HTR-8/SVneo (cell line): ENCODE results near the gene PTPRK.
"Not testable (repeated sequence)": the region's sequence is repeated elsewhere in the genome, so short reads cannot be mapped to it uniquely, and the experiment has no call there.

Source experiments
- DNase-seq: peaks from one replicate; pipeline ENCODE4 v3.0.0; 2011; ENCODE audit warnings: low spot score, mixed read lengths; ENCODE audit not compliant: insufficient read length
- FAIRE-seq: peaks from 2 replicates; lab custom pipeline; 2011; peaks lifted over from hg19 to GRCh38; lab: Jason Lieb, UNC

PTPRK gene

GRCh38 chr6:128017288-128017687 lies 503.1 kb downstream of the PTPRK start:
- no peak for DNase-seq
- no peak for FAIRE-seq

- FAIRE-seq: no peak
- DNase-seq: no peak
These were observed 512.7 kb downstream of the PTPRK start for GRCh38 chr6:128007658-128008057.

- DNase-seq (no peak), FAIRE-seq (no peak)
These were observed 515.4 kb downstream of the PTPRK start for GRCh38 chr6:128005009-128005408.

GRCh38 chr6:128000363-128000762 lies 520.0 kb downstream of the PTPRK start:
- FAIRE-seq (no peak), DNase-seq (no peak)

- DNase-seq (no peak), FAIRE-seq (no peak)
These were observed 521.4 kb downstream of the PTPRK start for GRCh38 chr6:127998985-127999384.

- no peak for DNase-seq
- no peak for FAIRE-seq
These were observed 522.8 kb downstream of the PTPRK start for GRCh38 chr6:127997496-127998164.

- DNase-seq (no peak), FAIRE-seq (no peak)
These were observed 523.5 kb downstream of the PTPRK start for GRCh38 chr6:127996925-127997324.

- no peak for FAIRE-seq
- DNase-seq: no peak
These were observed 528.3 kb downstream of the PTPRK start for GRCh38 chr6:127992144-127992543.

GRCh38 chr6:127990074-127990473 lies 530.3 kb downstream of the PTPRK start:
- DNase-seq (no peak), FAIRE-seq (no peak)

GRCh38 chr6:127980996-127981395 lies 539.4 kb downstream of the PTPRK start:
- FAIRE-seq (no peak), DNase-seq (no peak)

GRCh38 chr6:127978185-127978584 lies 542.2 kb downstream of the PTPRK start:
- not testable (repeated sequence) for FAIRE-seq, DNase-seq

GRCh38 chr6:127976796-127977195 lies 543.6 kb downstream of the PTPRK start:
- DNase-seq (no peak), FAIRE-seq (no peak)

GRCh38 chr6:127976111-127976510 lies 544.3 kb downstream of the PTPRK start:
- FAIRE-seq (no peak), DNase-seq (no peak)

- no peak for DNase-seq
- FAIRE-seq: no peak
These were observed 547.6 kb downstream of the PTPRK start for GRCh38 chr6:127972815-127973214.

GRCh38 chr6:127971945-127972391 lies 548.4 kb downstream of the PTPRK start:
- FAIRE-seq (peak; percentile 28), DNase-seq (peak; percentile 45)

- DNase-seq (no peak), FAIRE-seq (no peak)
These were observed 549.0 kb downstream of the PTPRK start for GRCh38 chr6:127971386-127971785.

GRCh38 chr6:127969701-127970100 lies 550.7 kb downstream of the PTPRK start:
- no peak for FAIRE-seq
- DNase-seq: no peak

- FAIRE-seq: no peak
These were observed 552.0 kb downstream of the PTPRK start for GRCh38 chr6:127968394-127968793.

GRCh38 chr6:127967708-127968107 lies 552.7 kb downstream of the PTPRK start:
- no peak for FAIRE-seq
- no peak for DNase-seq

More at GRCh38 chr6:127968394-127968793, 552.0 kb downstream of the PTPRK start:
- DNase-seq: no peak

- FAIRE-seq: no peak
- DNase-seq: peak; percentile 7
These were observed 553.8 kb downstream of the PTPRK start for GRCh38 chr6:127966616-127967015.

GRCh38 chr6:127963495-127963894 lies 556.9 kb downstream of the PTPRK start:
- DNase-seq (no peak), FAIRE-seq (no peak)

GRCh38 chr6:127959869-127960268 lies 560.5 kb downstream of the PTPRK start:
- no peak for FAIRE-seq
- no peak for DNase-seq
